ENCODE measurements around the gene VIPR2.

GRCh38 chr7:159011722-159012022, 133.0 kb downstream of the VIPR2 start:
- TF ChIP-seq POLR2AphosphoS5 (IDR thresholded peaks at IDR 0.05; ENCODE audit: low read depth, low read length): no peak
- no peak for TF ChIP-seq SIN3A (IDR thresholded peaks at IDR 0.05; ENCODE audit: borderline replicate concordance, insufficient read depth, low read length)
